BJ (cell line): ENCODE measurements around the gene CXCL17. TPM values are rescaled to one million over a fixed set of nuclear protein-coding genes. Genes with fewer than 3 reads are reported as not detected.

Source experiments
- CTCF ChIA-PET: fragments of 350-600 bp; formaldehyde crosslinking; extraction: SDS; loops from one replicate; lab custom pipeline; 2021; ENCODE audit warnings: antibody characterized with exemption, inconsistent platforms; lab: Yijun Ruan, JAX
- POLR2A ChIA-PET: fragments of 300-600 bp; sonication (Branson Sonifier 250); formaldehyde crosslinking; extraction: SDS; loops from one replicate; lab custom pipeline; 2021; ENCODE audit warnings: antibody characterized with exemption; lab: Charles Lee
- DNase-seq: peaks from one replicate; pipeline ENCODE4 v3.0.0-alpha.2; 2011; ENCODE audit warnings: low read depth
- H3K27me3 ChIP-seq: 2 replicates; pipeline ENCODE4 v1.6.0; 2011; ENCODE audit warnings: low read length; ENCODE audit not compliant: control insufficient read depth, insufficient read depth
- H3K36me3 ChIP-seq: 2 replicates; pipeline ENCODE4 v1.5.1; 2011; ENCODE audit warnings: low read length; ENCODE audit not compliant: control insufficient read depth, insufficient read depth
- H3K4me3 ChIP-seq: 2 replicates; pipeline ENCODE4 v1.5.1; 2011; ENCODE audit warnings: low read depth, mild to moderate bottlenecking, control low read depth, low read length
- CTCF ChIP-seq: IDR thresholded peaks from 2 replicates; pipeline ENCODE4 v1.5.1; 2011; ENCODE audit warnings: low read depth, mild to moderate bottlenecking, control low read depth, inconsistent platforms, low read length, moderate library complexity; ENCODE audit not compliant: insufficient read depth
- polyA plus RNA-seq: library from polyadenylated mRNA; depleted of rRNA; stranded (reverse); fragments of >200 nt; gene quantifications from 2 replicates; pipeline ENCODE4 v1.2.3, GENCODE V29; 2011

CXCL17 gene
- polyA plus RNA-seq, 1 experiment: not detected

DNA sequence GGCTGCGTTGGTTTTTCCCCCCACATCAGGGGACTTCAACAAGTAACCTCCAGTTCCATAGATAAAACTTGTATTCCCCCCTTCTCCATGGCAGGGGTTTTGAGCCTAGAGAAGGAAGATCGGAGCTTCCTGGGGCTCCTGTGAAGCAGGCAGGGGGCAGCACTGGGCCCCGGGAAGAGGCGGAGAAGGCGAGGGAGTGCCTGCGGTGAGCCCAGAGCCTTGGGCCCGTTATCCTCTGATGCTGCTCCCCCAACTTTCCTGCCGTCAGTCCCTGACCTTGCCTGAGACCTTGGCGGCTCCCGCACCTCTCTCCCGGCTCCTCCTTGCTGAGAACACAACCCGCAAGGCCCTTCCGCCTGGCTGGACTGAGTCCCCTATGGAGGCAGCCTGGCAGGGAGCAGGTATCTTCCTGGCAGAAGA, 18.0 kb downstream of the CXCL17 start:
- Histone ChIP-seq H3K4me3 (no peak overlapping the region), H3K27me3 (no peaks in the 10 kb centered on the region), H3K36me3 (no peaks in the 10 kb centered on the region)
- ChIA-PET CTCF (interaction anchor here (0.8 to 2.7 kb wide), 4 partner anchors 9 to 16 kb away, joined by 4 to 15 read pairs (median 4); no protein-coding TSS in a partner anchor), POLR2A (no interaction called here)
- no peak for DNase-seq
- no peak for TF ChIP-seq CTCF

- no peak for TF ChIP-seq CTCF
- H3K4me3 ChIP-seq: no peak overlapping the region
- CTCF ChIA-PET: interaction anchor here (0.8 to 2.7 kb wide), 5 partner anchors 9 to 16 kb away, joined by 4 to 15 read pairs (median 4); no protein-coding TSS in a partner anchor
- no peak for DNase-seq
- POLR2A ChIA-PET: no interaction called here
- no peaks in the 10 kb centered on the region for H3K36me3 ChIP-seq
- H3K27me3 ChIP-seq: no peaks in the 10 kb centered on the region
Measured at GRCh38 chr19:42424345-42424707, 18.4 kb downstream of the CXCL17 start.

DNA sequence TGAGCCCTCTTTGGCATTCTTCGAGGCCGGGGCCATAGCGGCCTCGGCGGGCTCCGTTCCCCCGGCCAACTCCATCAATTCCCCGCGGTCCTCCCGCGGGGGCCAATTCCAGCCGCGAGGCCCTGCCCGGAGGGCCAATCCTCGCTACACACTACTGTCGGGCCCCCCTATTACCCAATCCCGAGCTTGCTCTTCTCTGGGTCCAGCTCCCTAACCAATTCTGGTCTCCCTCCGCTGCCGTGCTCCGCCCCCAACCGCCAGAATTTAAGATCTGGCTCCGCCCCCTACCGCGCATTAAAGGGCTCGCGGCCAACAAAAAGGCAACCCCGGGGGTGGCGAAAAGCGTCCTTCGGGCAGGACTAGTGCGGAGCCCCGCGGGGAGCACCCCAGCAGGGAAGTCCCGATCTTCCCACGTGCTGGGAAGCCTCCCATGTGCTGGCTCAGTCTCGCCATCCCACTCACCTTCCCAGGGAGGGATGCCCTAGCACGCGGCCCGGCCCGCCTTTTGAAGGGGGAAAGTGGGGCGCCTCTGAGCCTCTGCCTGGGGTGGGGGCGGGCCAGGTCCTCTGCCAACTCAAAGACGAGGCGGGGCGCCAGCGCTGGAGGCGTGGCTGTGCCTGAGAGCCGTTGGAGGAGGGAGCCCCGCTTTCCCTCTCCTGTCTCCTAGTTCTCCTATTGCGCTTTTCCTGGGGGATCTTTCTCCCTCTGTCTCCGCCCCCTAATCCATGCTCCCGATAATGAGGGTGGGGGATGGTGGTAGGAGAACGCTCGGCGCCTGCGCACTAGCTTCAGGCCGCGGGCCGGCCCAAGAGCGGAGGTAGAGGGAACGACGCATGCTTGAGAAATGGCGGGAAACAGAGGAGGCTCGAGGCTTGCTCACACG, 19.0 kb downstream of the CXCL17 start:
- Histone ChIP-seq H3K36me3 (no peaks in the 10 kb centered on the region), H3K27me3 (no peaks in the 10 kb centered on the region), H3K4me3 (peak overlapping the region; percentile 62)
- ChIA-PET CTCF (interaction anchor here (0.5 to 2.7 kb wide), 9 partner anchors 10 to 675 kb away, joined by 3 to 15 read pairs (median 4); no protein-coding TSS in a partner anchor), POLR2A (no interaction called here)
- peak; percentile 54 for DNase-seq
- no peak for TF ChIP-seq CTCF

- DNase-seq: no peak
- ChIA-PET POLR2A (no interaction called here), CTCF (interaction anchor here (1.0 to 2.7 kb wide), 6 partner anchors 9 to 314 kb away, joined by 3 to 15 read pairs (median 4); no protein-coding TSS in a partner anchor)
- H3K36me3 ChIP-seq: no peaks in the 10 kb centered on the region
- peak overlapping the region; percentile 62 for H3K4me3 ChIP-seq
- H3K27me3 ChIP-seq: no peaks in the 10 kb centered on the region
- TF ChIP-seq CTCF: no peak
Measured at GRCh38 chr19:42422901-42423461, 19.8 kb downstream of the CXCL17 start.
